ENCODE measurements around the gene SARNP.

GRCh38 chr12:55732288-55732687, 85.2 kb downstream of the SARNP start:
- TF ChIP-seq EP300 (IDR thresholded peaks at IDR 0.05) (no peak), POLR2AphosphoS5 (IDR thresholded peaks at IDR 0.05) (no peak)

Measured in stomach (tissue), 4 donors.